Duodenal mucosa (tissue), 2 donors: ENCODE results near the gene SOCS6.
A peak's percentile ranks its signal among the peaks of the same experiment; 100 is the strongest.

Experiments used
- H3K27ac ChIP-seq: one replicate; pipeline ENCODE4 v1.7.0; 2013; ENCODE audit warnings: low read depth, low read length
- H3K27me3 ChIP-seq, 2 donors: one replicate each; pipeline ENCODE4 v1.7.0; 2013; ENCODE audit warnings: low read length in 2 of 2, control low read depth in 1 of 2; ENCODE audit not compliant: insufficient read depth in 2 of 2, control insufficient read depth in 1 of 2
- H3K36me3 ChIP-seq, 2 donors: one replicate each; pipeline ENCODE4 v1.7.0; 2013; ENCODE audit warnings: low read length in 2 of 2, control low read depth in 1 of 2; ENCODE audit not compliant: insufficient read depth in 2 of 2, control insufficient read depth in 1 of 2
- H3K4me1 ChIP-seq, 2 donors: one replicate each; pipeline ENCODE4 v1.7.0; 2013; ENCODE audit warnings: low read length in 2 of 2, control low read depth in 1 of 2; ENCODE audit not compliant: insufficient read depth in 2 of 2, control insufficient read depth in 1 of 2
- H3K4me3 ChIP-seq, 2 donors: one replicate each; pipeline ENCODE4 v1.7.0; 2013; ENCODE audit warnings: low read length in 2 of 2, low read depth in 1 of 2
- H3K9ac ChIP-seq, 2 donors: one replicate each; pipeline ENCODE4 v1.7.0; 2013; ENCODE audit warnings: low read length in 2 of 2, low read depth in 1 of 2
- H3K9me3 ChIP-seq, 2 donors: one replicate each; pipeline ENCODE4 v1.7.0; 2013; ENCODE audit warnings: low read length in 2 of 2, control low read depth in 1 of 2; ENCODE audit not compliant: control insufficient read depth in 1 of 2

The SOCS6 gene

GRCh38 chr18:70261141-70261788 is 27.6 kb upstream of the SOCS6 start:
- no peaks in the 10 kb centered on the region for H3K27me3 ChIP-seq

DNA sequence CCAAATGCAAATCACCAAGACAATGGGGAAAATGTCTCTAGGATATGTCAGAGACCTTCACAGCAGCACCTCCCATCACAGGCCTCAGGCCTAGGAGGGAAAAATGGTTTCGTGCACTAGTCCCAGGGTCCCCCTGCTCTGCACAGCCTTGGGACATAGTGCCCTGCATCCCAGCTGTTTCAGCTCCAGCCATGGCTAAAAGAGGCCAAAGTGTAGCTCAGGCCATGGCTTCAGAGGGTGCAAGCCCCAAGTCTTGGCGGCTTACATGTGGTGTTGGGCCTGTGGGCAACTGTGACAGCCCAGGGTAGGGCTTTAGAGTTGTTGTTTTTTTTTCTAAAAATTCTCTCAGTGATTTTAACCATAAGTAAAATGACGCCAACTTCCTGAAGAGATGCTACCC is 25.5 kb upstream of the SOCS6 start:
- no peak overlapping the region for H3K27ac ChIP-seq
- H3K9ac ChIP-seq = no peak overlapping the region
- no peaks in the 10 kb centered on the region for H3K4me1 ChIP-seq
- no peaks in the 10 kb centered on the region for H3K27me3 ChIP-seq
- no peak overlapping the region for H3K4me3 ChIP-seq
- H3K9me3 ChIP-seq = no peaks in the 10 kb centered on the region
- H3K36me3 ChIP-seq = no peaks in the 10 kb centered on the region

More at GRCh38 chr18:70261141-70261788, 27.6 kb upstream of the SOCS6 start:
- H3K4me3 ChIP-seq = no peak overlapping the region
- no peaks in the 10 kb centered on the region for H3K36me3 ChIP-seq
- no peak overlapping the region for H3K27ac ChIP-seq
- no peaks in the 10 kb centered on the region for H3K9me3 ChIP-seq
- H3K9ac ChIP-seq = no peak overlapping the region
- H3K4me1 ChIP-seq = no peaks in the 10 kb centered on the region

DNA sequence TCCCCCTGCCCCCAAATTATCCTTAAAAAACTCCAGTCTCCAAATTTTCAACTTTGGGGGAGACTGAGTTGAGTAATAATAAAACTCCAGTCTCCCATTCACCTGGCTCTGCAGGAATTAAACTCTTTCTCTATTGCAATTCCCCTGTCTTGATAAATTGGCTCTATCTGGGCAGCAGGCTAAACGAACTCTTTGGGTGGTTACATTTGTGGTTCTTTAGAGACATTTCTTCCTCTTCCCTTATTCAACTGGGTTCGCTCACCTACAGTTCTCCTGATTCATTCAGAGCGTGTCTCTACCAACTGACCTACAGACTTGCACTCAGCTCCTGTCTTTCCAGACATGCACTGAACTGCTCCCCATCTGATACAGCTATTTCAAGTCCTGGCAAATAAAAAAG is 17.1 kb upstream of the SOCS6 start:
- Histone ChIP-seq H3K27me3 (no peaks in the 10 kb centered on the region), H3K9ac (no peak overlapping the region), H3K4me3 (no peak overlapping the region), H3K9me3 (peaks cover 16 to 20% of the 10 kb centered on the region in 2 donors), H3K27ac (no peak overlapping the region), H3K36me3 (no peaks in the 10 kb centered on the region), H3K4me1 (no peaks in the 10 kb centered on the region)

GRCh38 chr18:70273021-70273420 is 15.8 kb upstream of the SOCS6 start:
- no peak overlapping the region for H3K9ac ChIP-seq
- H3K4me1 ChIP-seq = no peaks in the 10 kb centered on the region
- no peak overlapping the region for H3K27ac ChIP-seq
- H3K4me3 ChIP-seq = no peak overlapping the region
- H3K27me3 ChIP-seq = no peaks in the 10 kb centered on the region
- H3K9me3 ChIP-seq = peaks cover 16 to 20% of the 10 kb centered on the region in 2 donors
- H3K36me3 ChIP-seq = no peaks in the 10 kb centered on the region

GRCh38 chr18:70276416-70277191 is 12.2 kb upstream of the SOCS6 start:
- Histone ChIP-seq H3K36me3 (no peaks in the 10 kb centered on the region), H3K4me3 (no peak overlapping the region), H3K9me3 (peaks cover 12 to 15% of the 10 kb centered on the region in 2 donors), H3K9ac (no peak overlapping the region), H3K4me1 (peaks cover 0 to 4% of the 10 kb centered on the region in 2 donors), H3K27ac (no peak overlapping the region), H3K27me3 (no peaks in the 10 kb centered on the region)

DNA sequence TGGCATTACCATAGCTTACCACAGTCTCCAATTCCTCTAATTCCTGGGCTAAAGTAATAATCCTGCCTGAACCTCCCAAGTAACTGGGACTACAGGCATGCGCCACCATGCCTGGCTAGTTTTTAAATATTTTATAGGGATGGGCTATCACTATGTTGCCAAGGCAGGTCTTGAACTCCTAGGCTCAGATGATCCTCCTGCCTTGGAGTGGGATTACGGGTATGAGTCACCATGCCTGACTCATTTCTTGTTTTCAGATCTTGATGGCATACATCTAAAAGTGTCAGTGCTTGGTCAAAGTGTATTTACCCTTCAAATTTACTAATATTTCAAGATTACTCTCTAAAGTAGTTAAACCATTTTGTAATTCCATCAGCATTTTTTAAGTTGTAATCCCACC is 9.4 kb upstream of the SOCS6 start:
- Histone ChIP-seq H3K9me3 (no peaks in the 10 kb centered on the region), H3K9ac (no peak overlapping the region), H3K27ac (no peak overlapping the region), H3K4me1 (peaks cover 0 to 4% of the 10 kb centered on the region in 2 donors), H3K36me3 (no peaks in the 10 kb centered on the region), H3K27me3 (no peaks in the 10 kb centered on the region), H3K4me3 (no peak overlapping the region)

DNA sequence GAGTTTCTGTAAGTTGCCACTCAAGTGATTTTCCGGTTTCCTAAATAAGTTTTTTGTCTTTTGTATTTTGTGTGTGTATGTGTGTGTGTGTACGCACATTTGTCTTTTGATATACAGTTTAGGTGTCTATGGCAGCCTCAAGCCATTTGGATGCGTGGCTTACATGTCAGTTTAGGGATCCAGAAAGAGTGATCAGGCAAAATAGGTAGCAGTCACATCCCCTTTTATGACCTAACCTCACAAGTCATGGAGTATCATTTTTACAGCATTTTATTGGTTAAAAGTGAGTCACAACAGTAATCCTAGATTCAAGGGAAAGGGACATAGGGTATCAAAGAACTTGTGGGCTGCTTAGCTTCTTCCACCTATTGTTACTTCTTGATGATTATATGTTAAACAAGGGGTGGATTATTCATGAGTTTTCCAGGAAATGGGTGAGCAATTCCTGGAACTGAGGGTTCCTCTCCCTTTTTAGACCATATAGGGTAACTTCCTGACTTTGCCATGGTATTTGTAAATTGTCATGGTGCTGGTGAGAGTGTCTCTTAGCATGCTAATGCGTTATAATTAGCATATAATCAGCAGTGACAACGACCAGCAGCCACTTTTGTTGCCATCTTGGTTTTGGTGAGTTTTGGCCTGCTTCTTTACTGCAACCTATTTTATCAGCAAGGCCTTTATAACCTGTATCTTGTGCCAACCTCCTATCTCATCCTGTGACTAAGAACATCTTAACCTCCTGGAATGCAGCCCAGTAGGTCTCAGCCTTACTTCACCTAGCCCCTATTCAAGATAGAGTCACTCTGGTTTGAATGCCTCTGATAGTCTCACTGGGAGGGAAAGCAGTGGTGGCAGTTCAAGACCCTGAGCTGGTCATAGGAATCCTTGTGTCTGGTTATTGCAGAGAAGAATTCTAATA is 8.6 kb upstream of the SOCS6 start:
- no peaks in the 10 kb centered on the region for H3K36me3 ChIP-seq
- no peak overlapping the region for H3K4me3 ChIP-seq
- H3K27ac ChIP-seq = no peak overlapping the region
- no peaks in the 10 kb centered on the region for H3K9me3 ChIP-seq
- no peaks in the 10 kb centered on the region for H3K27me3 ChIP-seq
- H3K4me1 ChIP-seq = peaks cover 0 to 4% of the 10 kb centered on the region in 2 donors
- H3K9ac ChIP-seq = no peak overlapping the region

- H3K4me3 ChIP-seq = no peak overlapping the region
- no peaks in the 10 kb centered on the region for H3K27me3 ChIP-seq
- H3K4me1 ChIP-seq = peaks cover 8% of the 10 kb centered on the region in 2 donors
- H3K36me3 ChIP-seq = no peaks in the 10 kb centered on the region
- H3K9me3 ChIP-seq = no peaks in the 10 kb centered on the region
- H3K27ac ChIP-seq = no peak overlapping the region
- no peak overlapping the region for H3K9ac ChIP-seq
Measured at GRCh38 chr18:70284976-70285620, 3.7 kb upstream of the SOCS6 start.

- H3K27ac ChIP-seq = no peak overlapping the region
- H3K4me1 ChIP-seq = peaks cover 26 to 31% of the 10 kb centered on the region in 2 donors
- no peaks in the 10 kb centered on the region for H3K9me3 ChIP-seq
- no peaks in the 10 kb centered on the region for H3K27me3 ChIP-seq
- peak overlapping the region in 1 of 2 donors; percentile 68 for H3K9ac ChIP-seq
- no peaks in the 10 kb centered on the region for H3K36me3 ChIP-seq
- H3K4me3 ChIP-seq = peak overlapping the region in 1 of 2 donors; percentile 64
Measured at GRCh38 chr18:70287731-70288130, 1.1 kb upstream of the SOCS6 start.
